AG10803 (cell line): Measurements from ENCODE around the gene FSTL4.

Experiments used
- DNase-seq: peaks from one replicate; pipeline ENCODE4 v3.0.0; 2010; ENCODE audit warnings: low read depth
- H3K4me3 ChIP-seq: 2 replicates; pipeline ENCODE4 v1.5.1; 2011; ENCODE audit warnings: mild to moderate bottlenecking, low read length, control low read depth
- CTCF ChIP-seq: conservative IDR thresholded peaks from 2 replicates; pipeline ENCODE4 v1.5.1; 2011; ENCODE audit warnings: mild to moderate bottlenecking, low read length, control low read depth, inconsistent platforms

The FSTL4 gene

GRCh38 chr5:133372293-133372937, 239.9 kb downstream of the FSTL4 start:
- no peak for TF ChIP-seq CTCF
- DNase-seq = no peak
- H3K4me3 ChIP-seq = no peak overlapping the region

GRCh38 chr5:133371371-133372155, 240.8 kb downstream of the FSTL4 start:
- no peak for DNase-seq
- H3K4me3 ChIP-seq = no peak overlapping the region
- no peak for TF ChIP-seq CTCF

- TF ChIP-seq CTCF = no peak
- H3K4me3 ChIP-seq = no peak overlapping the region
These were observed 241.4 kb downstream of the FSTL4 start for GRCh38 chr5:133370904-133371303.

GRCh38 chr5:133370036-133370831, 242.1 kb downstream of the FSTL4 start:
- TF ChIP-seq CTCF = no peak
- H3K4me3 ChIP-seq = no peak overlapping the region
- DNase-seq = peak; percentile 8

More at GRCh38 chr5:133370904-133371303, 241.4 kb downstream of the FSTL4 start:
- DNase-seq = no peak

GRCh38 chr5:133368916-133369783, 243.2 kb downstream of the FSTL4 start:
- H3K4me3 ChIP-seq = no peak overlapping the region
- DNase-seq = no peak
- TF ChIP-seq CTCF = no peak

- TF ChIP-seq CTCF = no peak
- no peak for DNase-seq
- H3K4me3 ChIP-seq = no peak overlapping the region
These were observed 244.4 kb downstream of the FSTL4 start for GRCh38 chr5:133367984-133368383.
